HFFc6 (cell line): ENCODE results near the gene MR1. TPM values are rescaled to one million over a fixed set of nuclear protein-coding genes. Genes with fewer than 3 reads are reported as not detected.

Experiments
- DNase-seq: peaks from one replicate; pipeline ENCODE4 v3.0.0-alpha.2; 2018
- H3K27ac Mint-ChIP-seq: 2 replicates; pipeline ENCODE4 v1.8.0; 2020; ENCODE audit warnings: mild to moderate bottlenecking, mixed read lengths
- H3K27me3 Mint-ChIP-seq: 2 replicates; pipeline ENCODE4 v1.8.0; 2021; ENCODE audit warnings: mild to moderate bottlenecking, moderate library complexity, mixed read lengths; ENCODE audit not compliant: insufficient read depth
- H3K36me3 Mint-ChIP-seq: 2 replicates; pipeline ENCODE4 v1.8.0; 2021; ENCODE audit warnings: low read depth, mixed read lengths
- H3K4me1 Mint-ChIP-seq: 2 replicates; pipeline ENCODE4 v1.8.0; 2020; ENCODE audit warnings: low read depth, mixed read lengths
- H3K4me3 Mint-ChIP-seq: 2 replicates; pipeline ENCODE4 v1.8.0; 2020; ENCODE audit warnings: mild to moderate bottlenecking, moderate library complexity, mixed read lengths
- H3K9me3 Mint-ChIP-seq: 2 replicates; pipeline ENCODE4 v1.8.0; 2020; ENCODE audit warnings: mild to moderate bottlenecking, mixed read lengths
- CTCF ChIP-seq: fragments of 200-600 bp; sonication (generic); IDR thresholded peaks from 2 replicates; pipeline ENCODE4 v1.5.0; 2021; ENCODE audit warnings: antibody characterized with exemption, mild to moderate bottlenecking
- total RNA-seq, 6 experiments: library from RNA; stranded (reverse); fragmentation: NEBNext Ultra II Directional; extraction: Animal tissue kit (Norgen Biotek cat#: 25700); gene quantifications; 2 replicates in 1 of 6; 3 replicates in 5 of 6; pipeline ENCODE4 v1.2.3, GENCODE V29; 2021

Gene MR1
- total RNA-seq, 6 experiments from 2014 or later: 27.2 to 39.2 (median 32.2) TPM

DNA sequence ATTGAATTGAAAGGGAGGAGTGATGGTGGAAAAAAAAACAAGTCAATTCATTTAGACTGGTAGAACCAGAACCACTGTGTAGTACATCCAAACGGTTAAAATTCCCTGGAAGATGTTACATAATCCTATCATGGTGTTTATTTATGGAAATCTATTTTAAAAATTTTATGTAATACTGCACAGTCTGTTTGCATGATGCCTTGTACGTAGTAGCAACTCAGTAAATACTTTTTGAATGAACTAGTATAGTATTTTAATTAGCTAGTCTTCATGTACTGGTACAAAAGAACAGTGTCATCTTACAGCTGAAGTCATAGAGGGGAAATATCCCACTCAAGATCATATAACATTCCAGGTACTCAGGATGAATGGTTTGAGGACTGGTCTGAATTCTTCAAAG, 27.7 kb downstream of the MR1 start:
- TF ChIP-seq CTCF: no peak
- peaks cover 24% of the 10 kb centered on the region for H3K4me1 Mint-ChIP-seq

GRCh38 chr1:181061891-181062835, 28.4 kb downstream of the MR1 start:
- TF ChIP-seq CTCF: no peak
- Mint-ChIP-seq H3K27ac (peak overlapping the region; percentile 86), H3K36me3 (peaks cover 18% of the 10 kb centered on the region)

More for the DNA sequence above, 27.7 kb downstream of the MR1 start:
- H3K27ac Mint-ChIP-seq: no peak overlapping the region
- H3K9me3 Mint-ChIP-seq: no peaks in the 10 kb centered on the region
- no peak for DNase-seq
- peaks cover 1% of the 10 kb centered on the region; the same call in 1 of the 2 replicates for H3K27me3 Mint-ChIP-seq
- peaks cover 18% of the 10 kb centered on the region for H3K36me3 Mint-ChIP-seq
- H3K4me3 Mint-ChIP-seq: no peak overlapping the region

DNA sequence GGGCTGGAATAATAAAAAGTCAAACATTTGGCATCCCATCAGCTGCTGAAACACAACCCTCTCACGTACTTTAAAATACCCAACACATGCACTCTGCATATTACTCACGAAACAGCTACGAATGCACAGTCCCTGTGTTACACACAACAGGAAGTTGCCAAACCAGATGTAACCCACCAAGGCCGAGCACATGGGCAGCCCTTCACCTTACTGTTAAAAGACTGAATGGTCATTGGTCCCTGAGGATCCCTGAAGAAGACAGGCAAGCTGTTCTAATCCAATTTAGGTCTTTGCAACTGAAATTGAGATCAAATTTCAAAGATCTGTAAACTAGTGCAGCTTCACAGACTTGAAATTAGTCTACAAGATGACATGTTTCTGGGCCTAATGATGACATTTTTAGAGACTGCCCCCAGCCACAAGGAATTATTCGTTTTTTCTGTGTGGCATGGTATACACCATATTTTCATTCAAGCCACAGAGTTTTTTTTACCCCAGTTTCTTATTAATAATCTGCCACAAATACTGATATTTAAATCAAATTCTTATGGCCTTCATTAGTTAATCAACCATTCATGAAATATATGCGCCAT, 29.1 kb downstream of the MR1 start:
- Mint-ChIP-seq H3K9me3 (no peaks in the 10 kb centered on the region), H3K27me3 (peaks cover 1% of the 10 kb centered on the region), H3K36me3 (peaks cover 18% of the 10 kb centered on the region), H3K27ac (peak overlapping the region; percentile 86), H3K4me1 (peaks cover 24% of the 10 kb centered on the region), H3K4me3 (peak overlapping the region; percentile 74)
- peak; percentile 59 for DNase-seq
- TF ChIP-seq CTCF: no peak

More at GRCh38 chr1:181061891-181062835, 28.4 kb downstream of the MR1 start:
- peaks cover 1% of the 10 kb centered on the region; the same call in 1 of the 2 replicates for H3K27me3 Mint-ChIP-seq
- H3K4me1 Mint-ChIP-seq: peaks cover 24% of the 10 kb centered on the region
- no peaks in the 10 kb centered on the region for H3K9me3 Mint-ChIP-seq
- peak overlapping the region; percentile 74 for H3K4me3 Mint-ChIP-seq
- no peak for DNase-seq

DNA sequence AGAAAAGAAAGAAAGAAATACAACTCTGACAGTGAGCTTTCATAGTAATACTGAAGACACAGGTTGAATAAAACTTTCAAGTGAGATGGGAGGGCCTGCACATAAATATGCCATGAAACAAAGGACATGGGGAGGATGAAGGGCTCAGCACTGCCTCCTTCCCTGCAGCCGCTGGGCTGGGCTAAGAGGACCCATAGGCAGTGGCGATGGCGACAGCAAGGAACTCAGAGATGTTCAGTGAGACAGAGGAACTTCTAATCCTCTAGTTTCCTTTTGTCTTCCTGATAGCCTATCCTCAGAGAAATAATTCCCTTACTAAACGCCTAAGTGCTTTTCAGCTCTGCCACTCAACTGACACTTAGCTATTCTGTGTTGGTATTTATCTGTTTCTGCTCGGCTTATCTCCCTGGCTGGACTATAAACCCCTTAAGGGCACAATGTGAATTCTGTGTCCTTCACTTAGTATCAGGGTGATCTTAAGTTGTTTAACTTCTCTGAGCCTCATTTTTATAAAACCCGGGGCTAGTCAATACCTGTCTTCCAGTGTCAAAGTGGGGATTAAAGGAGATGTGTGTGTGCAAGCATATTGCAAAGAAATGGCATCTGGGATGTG, 30.3 kb downstream of the MR1 start:
- no peak overlapping the region for H3K4me3 Mint-ChIP-seq
- no peak for TF ChIP-seq CTCF
- H3K27me3 Mint-ChIP-seq: peaks cover 1% of the 10 kb centered on the region
- H3K27ac Mint-ChIP-seq: no peak overlapping the region
- peaks cover 24% of the 10 kb centered on the region for H3K4me1 Mint-ChIP-seq
- no peak for DNase-seq
- H3K36me3 Mint-ChIP-seq: peaks cover 16% of the 10 kb centered on the region
- no peaks in the 10 kb centered on the region for H3K9me3 Mint-ChIP-seq

- peaks cover 24% of the 10 kb centered on the region for H3K4me1 Mint-ChIP-seq
- no peak for DNase-seq
- peaks cover 10% of the 10 kb centered on the region for H3K36me3 Mint-ChIP-seq
- no peak for TF ChIP-seq CTCF
- peaks cover 1% of the 10 kb centered on the region for H3K27me3 Mint-ChIP-seq
- no peaks in the 10 kb centered on the region for H3K9me3 Mint-ChIP-seq
- H3K27ac Mint-ChIP-seq: no peak overlapping the region
- no peak overlapping the region for H3K4me3 Mint-ChIP-seq
These were observed 30.9 kb downstream of the MR1 start for GRCh38 chr1:181064702-181065101.
